ENCODE measurements around the gene CILP.

GRCh38 chr15:65184868-65185717 lies 26.2 kb downstream of the CILP start, which contains the start of gene CLPX:
- no peak for TF ChIP-seq CTCF (IDR thresholded peaks at IDR 0.05)
- TF ChIP-seq POLR2A (IDR thresholded peaks at IDR 0.05): peak in 1 of 2 donors; percentile 64

Data from vagina (tissue), 2 donors.